Embryonic facial prominence (tissue), 1 donor: Measurements from ENCODE around the gene FLOT2.
"Not testable (repeated sequence)": the region's sequence is repeated elsewhere in the genome, so short reads cannot be mapped to it uniquely, and the experiment has no call there.

Source experiments
- DNase-seq: peaks from one replicate; pipeline ENCODE4 v3.0.0-alpha.2; 2016; ENCODE audit errors: extremely low spot score

FLOT2 gene

GRCh38 chr17:28896884-28897768 lies at the start of gene FLOT2:
Gene FLOT2, minus strand, starts transcription at chr17:28897733. Its CDS starts 159 bp downstream, at chr17:28897574.
- no peak for DNase-seq

- DNase-seq = no peak
These were observed 48.7 kb upstream of the FLOT2 start for GRCh38 chr17:28946239-28946638.

GRCh38 chr17:28944862-28945741 lies 47.6 kb upstream of the FLOT2 start:
- no peak for DNase-seq

GRCh38 chr17:28944343-28944742 lies 46.8 kb upstream of the FLOT2 start:
- DNase-seq = no peak

- no peak for DNase-seq
These were observed 45.4 kb upstream of the FLOT2 start for GRCh38 chr17:28942925-28943324.

- no peak for DNase-seq
These were observed 43.7 kb upstream of the FLOT2 start for GRCh38 chr17:28941251-28941650.

- no peak for DNase-seq
These were observed 43.1 kb upstream of the FLOT2 start for GRCh38 chr17:28940675-28941074.

GRCh38 chr17:28940142-28940541 lies 42.6 kb upstream of the FLOT2 start:
- DNase-seq = no peak

- no peak for DNase-seq
These were observed 41.0 kb upstream of the FLOT2 start for GRCh38 chr17:28938552-28938951.

- DNase-seq = no peak
These were observed 39.7 kb upstream of the FLOT2 start for GRCh38 chr17:28937044-28937729.

GRCh38 chr17:28935744-28936460 lies 38.4 kb upstream of the FLOT2 start:
- DNase-seq = no peak

- DNase-seq = not testable (repeated sequence)
These were observed 37.0 kb upstream of the FLOT2 start for GRCh38 chr17:28934508-28934907.

- DNase-seq = no peak
These were observed 32.3 kb upstream of the FLOT2 start for GRCh38 chr17:28929787-28930186.

GRCh38 chr17:28928061-28928460 lies 30.5 kb upstream of the FLOT2 start:
- DNase-seq = no peak

- no peak for DNase-seq
These were observed 29.3 kb upstream of the FLOT2 start for GRCh38 chr17:28926786-28927185.

- DNase-seq = no peak
These were observed 28.8 kb upstream of the FLOT2 start for GRCh38 chr17:28926366-28926765.

GRCh38 chr17:28925912-28926365 lies 28.4 kb upstream of the FLOT2 start:
- DNase-seq = no peak

- no peak for DNase-seq
These were observed 22.7 kb upstream of the FLOT2 start for GRCh38 chr17:28920201-28920600.

GRCh38 chr17:28918295-28918694 lies 20.8 kb upstream of the FLOT2 start:
- no peak for DNase-seq

GRCh38 chr17:28917465-28917864 lies 19.9 kb upstream of the FLOT2 start:
- DNase-seq = no peak

- no peak for DNase-seq
These were observed 19.5 kb upstream of the FLOT2 start for GRCh38 chr17:28917029-28917428.
